Hepatocyte (in vitro differentiated cells): ENCODE measurements around the gene KNSTRN. TPM values are rescaled to one million over a fixed set of nuclear protein-coding genes. Genes with fewer than 3 reads are reported as not detected.

Source experiments
- DNase-seq: peaks from one replicate; pipeline ENCODE4 v3.0.0-alpha.2; 2016; ENCODE audit warnings: low spot score
- H2AFZ ChIP-seq: fragments of 200-600 bp; sonication (generic); 2 replicates; pipeline ENCODE4 v1.6.0; 2016; ENCODE audit warnings: antibody characterized with exemption, mild to moderate bottlenecking
- H3K27ac ChIP-seq: fragments of 200-600 bp; sonication (generic); 2 replicates; pipeline ENCODE4 v1.5.1; 2016; ENCODE audit warnings: mild to moderate bottlenecking
- H3K27me3 ChIP-seq: fragments of 200-600 bp; sonication (generic); 2 replicates; pipeline ENCODE4 v1.6.1; 2016
- H3K36me3 ChIP-seq: fragments of 200-600 bp; sonication (generic); replicated peaks from 2 replicates; pipeline ENCODE4 v1.5.1; 2016; ENCODE audit warnings: low read depth; ENCODE audit not compliant: insufficient read depth
- H3K4me1 ChIP-seq: fragments of 200-600 bp; sonication (generic); 2 replicates; pipeline ENCODE4 v1.5.1; 2016; ENCODE audit warnings: mild to moderate bottlenecking, moderate library complexity; ENCODE audit not compliant: insufficient read depth
- H3K4me2 ChIP-seq: fragments of 200-600 bp; sonication (generic); 2 replicates; pipeline ENCODE4 v1.6.0; 2016
- H3K4me3 ChIP-seq: fragments of 200-600 bp; sonication (generic); 2 replicates; pipeline ENCODE4 v1.5.1; 2016; ENCODE audit warnings: mild to moderate bottlenecking
- H3K79me2 ChIP-seq: fragments of 200-600 bp; sonication (generic); 2 replicates; pipeline ENCODE4 v1.6.0; 2017; ENCODE audit warnings: mild to moderate bottlenecking
- H3K9me2 ChIP-seq: fragments of 200-600 bp; sonication (generic); replicated peaks from 2 replicates; pipeline ENCODE4 v1.6.0; 2017; ENCODE audit warnings: mild to moderate bottlenecking; ENCODE audit not compliant: insufficient read depth
- H3K9me3 ChIP-seq: fragments of 200-600 bp; sonication (generic); 2 replicates; pipeline ENCODE4 v1.5.1; 2016; ENCODE audit warnings: low read depth, mild to moderate bottlenecking
- H4K20me1 ChIP-seq: fragments of 200-600 bp; sonication (generic); 2 replicates; pipeline ENCODE4 v1.6.0; 2016; ENCODE audit warnings: mild to moderate bottlenecking; ENCODE audit not compliant: insufficient read depth, poor library complexity, severe bottlenecking
- EZH2 ChIP-seq: fragments of 200-600 bp; sonication (generic); IDR thresholded peaks from 2 replicates; pipeline ENCODE4 v1.6.1; 2016; ENCODE audit warnings: antibody characterized with exemption, mild to moderate bottlenecking, borderline replicate concordance
- EZH2phosphoT487 ChIP-seq: fragments of 200-600 bp; sonication (generic); IDR thresholded peaks from one replicate; pipeline ENCODE4 v1.6.1; 2018; ENCODE audit warnings: antibody characterized with exemption, mild to moderate bottlenecking, low read depth, moderate library complexity; ENCODE audit not compliant: unreplicated experiment, severe bottlenecking
- WGBS: methylation state at CpG from one replicate; pipeline ENCODE4 v1.1.6; 2016; ENCODE audit warnings: low lambda C conversion rate; ENCODE audit errors: missing lambda C conversion rate; 5-methylcytosine and 5-hydroxymethylcytosine counted together
- polyA plus RNA-seq: library from polyadenylated mRNA; unstranded; fragments of >200 nt; fragmentation: Nextera tagmentation; extraction: Ambion mirVana; gene quantifications from 2 replicates; pipeline ENCODE4 v1.2.1, GENCODE V29; 2016
- total RNA-seq: library from RNA; depleted of rRNA; stranded (reverse); fragments of >200 nt; gene quantifications from 2 replicates; pipeline ENCODE4 v1.2.3, GENCODE V29; 2014
- TF ChIP-seq, protein P1 (sequence below): fragments of 200-600 bp; sonication (generic); IDR thresholded peaks from 2 replicates; pipeline ENCODE4 v1.5.1; 2016; ENCODE audit warnings: antibody characterized with exemption, mild to moderate bottlenecking; ENCODE audit not compliant: poor library complexity

The KNSTRN gene, protein sequence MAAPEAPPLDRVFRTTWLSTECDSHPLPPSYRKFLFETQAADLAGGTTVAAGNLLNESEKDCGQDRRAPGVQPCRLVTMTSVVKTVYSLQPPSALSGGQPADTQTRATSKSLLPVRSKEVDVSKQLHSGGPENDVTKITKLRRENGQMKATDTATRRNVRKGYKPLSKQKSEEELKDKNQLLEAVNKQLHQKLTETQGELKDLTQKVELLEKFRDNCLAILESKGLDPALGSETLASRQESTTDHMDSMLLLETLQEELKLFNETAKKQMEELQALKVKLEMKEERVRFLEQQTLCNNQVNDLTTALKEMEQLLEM
- 22.9 and 24.0 TPM in 2 replicates for total RNA-seq
- 14.0 and 14.9 TPM in 2 replicates for polyA plus RNA-seq

DNA sequence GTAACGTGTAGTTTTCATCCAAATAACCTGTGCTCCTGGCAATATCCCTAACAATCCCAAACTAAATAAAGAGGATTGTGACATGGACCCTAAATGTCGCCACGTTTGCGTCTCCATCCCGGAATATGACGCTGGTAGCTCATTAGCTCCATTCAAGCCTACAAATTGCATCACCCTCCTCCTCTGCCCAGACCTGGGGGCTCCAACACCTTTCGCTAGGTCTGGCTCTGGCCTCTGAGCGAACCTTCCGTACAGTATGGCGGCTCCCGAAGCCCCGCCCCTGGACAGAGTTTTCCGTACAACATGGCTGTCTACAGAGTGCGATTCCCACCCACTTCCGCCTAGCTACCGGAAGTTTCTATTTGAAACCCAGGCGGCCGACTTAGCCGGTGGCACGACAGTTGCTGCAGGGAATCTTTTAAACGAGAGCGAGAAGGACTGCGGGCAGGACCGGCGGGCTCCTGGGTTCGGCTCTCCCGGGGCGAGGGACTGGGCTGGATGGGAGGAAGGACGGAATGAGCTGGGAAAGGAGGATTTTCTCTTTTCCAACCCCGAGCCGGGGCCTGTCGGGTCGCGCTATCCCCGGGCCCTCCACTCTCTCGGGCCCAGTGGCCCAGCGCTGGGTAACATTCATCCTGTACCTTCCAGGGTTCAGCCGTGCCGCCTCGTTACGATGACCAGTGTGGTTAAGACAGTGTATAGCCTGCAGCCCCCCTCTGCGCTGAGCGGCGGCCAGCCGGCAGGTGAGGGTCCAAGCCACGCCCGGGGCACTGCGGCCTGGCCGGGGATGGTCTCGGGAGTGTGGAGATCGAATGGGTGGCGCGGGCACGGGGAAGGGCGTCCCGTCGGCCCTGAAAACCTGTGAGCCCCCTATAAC, at the start of gene KNSTRN:
Gene KNSTRN, plus strand, starts transcription at position 142 of the 877 bp plus-strand sequence. Its CDS starts 115 bp downstream, at position 257.
- Histone ChIP-seq H3K79me2 (peaks cover 30% of the 10 kb centered on the region), H4K20me1 (no peaks in the 10 kb centered on the region), H3K9me3 (no peaks in the 10 kb centered on the region), H3K4me2 (peak within 1 kb of the TSS; percentile 86), H3K4me3 (peak within 1 kb of the TSS; percentile 30), H3K27ac (peak within 1 kb of the TSS; percentile 35), H2AFZ (peak within 1 kb of the TSS; percentile 80), H3K27me3 (no peaks in the 10 kb centered on the region), H3K4me1 (no peaks in the 10 kb centered on the region), H3K36me3 (no peaks in the 10 kb centered on the region), H3K9me2 (no peaks in the 10 kb centered on the region)
- DNase-seq: peak; percentile 96
- WGBS: 4% methylated on average over 57 of the region's 57 CpGs
- TF ChIP-seq, protein P1, sequence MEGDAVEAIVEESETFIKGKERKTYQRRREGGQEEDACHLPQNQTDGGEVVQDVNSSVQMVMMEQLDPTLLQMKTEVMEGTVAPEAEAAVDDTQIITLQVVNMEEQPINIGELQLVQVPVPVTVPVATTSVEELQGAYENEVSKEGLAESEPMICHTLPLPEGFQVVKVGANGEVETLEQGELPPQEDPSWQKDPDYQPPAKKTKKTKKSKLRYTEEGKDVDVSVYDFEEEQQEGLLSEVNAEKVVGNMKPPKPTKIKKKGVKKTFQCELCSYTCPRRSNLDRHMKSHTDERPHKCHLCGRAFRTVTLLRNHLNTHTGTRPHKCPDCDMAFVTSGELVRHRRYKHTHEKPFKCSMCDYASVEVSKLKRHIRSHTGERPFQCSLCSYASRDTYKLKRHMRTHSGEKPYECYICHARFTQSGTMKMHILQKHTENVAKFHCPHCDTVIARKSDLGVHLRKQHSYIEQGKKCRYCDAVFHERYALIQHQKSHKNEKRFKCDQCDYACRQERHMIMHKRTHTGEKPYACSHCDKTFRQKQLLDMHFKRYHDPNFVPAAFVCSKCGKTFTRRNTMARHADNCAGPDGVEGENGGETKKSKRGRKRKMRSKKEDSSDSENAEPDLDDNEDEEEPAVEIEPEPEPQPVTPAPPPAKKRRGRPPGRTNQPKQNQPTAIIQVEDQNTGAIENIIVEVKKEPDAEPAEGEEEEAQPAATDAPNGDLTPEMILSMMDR: no peak
- TF ChIP-seq EZH2phosphoT487: no peak
- TF ChIP-seq EZH2: no peak

DNA sequence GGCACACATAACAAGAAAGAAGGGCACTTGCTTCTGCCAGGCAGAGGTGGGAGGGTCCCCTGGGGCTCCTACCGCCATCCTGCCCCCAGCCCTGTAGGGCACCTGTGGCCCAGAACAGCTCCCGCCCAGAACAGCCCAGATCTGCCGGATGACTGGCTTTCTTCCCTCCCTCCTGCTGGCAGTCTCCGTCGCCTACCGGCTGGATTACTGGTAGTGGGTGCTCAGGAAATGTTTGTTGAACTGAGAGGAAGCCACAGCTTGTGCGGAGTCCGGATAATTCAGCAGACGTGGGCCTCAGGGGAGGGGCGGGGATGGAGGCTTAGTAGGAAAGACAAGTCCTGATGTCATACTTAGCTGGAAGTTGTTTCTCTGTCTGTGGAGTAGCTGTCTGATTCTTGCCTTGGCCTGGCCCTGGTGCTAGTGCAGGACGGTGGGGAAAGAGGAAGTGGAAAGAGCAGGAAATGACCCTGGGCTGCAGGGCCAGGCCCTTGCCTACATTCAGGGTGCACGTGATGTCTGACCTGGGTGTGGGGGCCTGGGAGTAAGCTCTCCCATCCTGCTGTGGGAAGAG, 48.5 kb upstream of the KNSTRN start:
- Histone ChIP-seq H4K20me1 (no peaks in the 10 kb centered on the region), H3K79me2 (no peaks in the 10 kb centered on the region), H3K36me3 (no peaks in the 10 kb centered on the region), H3K4me3 (no peak overlapping the region), H3K4me2 (peak overlapping the region; percentile 49), H2AFZ (no peak overlapping the region), H3K9me2 (no peaks in the 10 kb centered on the region), H3K4me1 (peaks cover 33% of the 10 kb centered on the region), H3K27ac (peak overlapping the region; percentile 85), H3K27me3 (no peaks in the 10 kb centered on the region), H3K9me3 (no peaks in the 10 kb centered on the region)
- WGBS: 38% methylated on average over 12 of the region's 12 CpGs
- peak; percentile 75 for DNase-seq
- TF ChIP-seq EZH2phosphoT487 (no peak), EZH2 (no peak)
- TF ChIP-seq, protein P1: no peak

DNA sequence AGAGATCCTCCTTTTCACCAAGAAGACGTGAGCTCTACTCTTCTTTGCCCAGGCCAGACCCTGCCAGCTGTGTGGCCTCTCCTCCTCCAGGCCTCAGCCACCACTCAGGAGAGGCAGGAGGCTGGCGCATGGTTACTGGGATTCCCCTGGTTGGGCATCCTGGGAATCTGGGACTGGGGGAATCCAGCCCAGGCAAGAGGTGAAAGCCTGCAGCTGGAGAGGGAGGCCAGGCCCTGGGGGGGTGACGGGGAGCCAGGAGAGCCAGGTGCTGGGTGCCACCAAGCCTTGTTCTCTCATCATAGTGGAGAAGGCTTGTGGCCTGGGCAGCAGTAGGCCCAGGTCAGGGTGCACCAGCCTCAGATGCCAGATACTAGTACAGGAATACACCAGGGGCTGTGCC, 48.0 kb upstream of the KNSTRN start:
- Histone ChIP-seq H3K9me3 (no peaks in the 10 kb centered on the region), H3K4me2 (no peak overlapping the region), H3K27me3 (no peaks in the 10 kb centered on the region), H2AFZ (no peak overlapping the region), H4K20me1 (no peaks in the 10 kb centered on the region), H3K4me1 (peaks cover 35% of the 10 kb centered on the region), H3K36me3 (no peaks in the 10 kb centered on the region), H3K9me2 (no peaks in the 10 kb centered on the region), H3K27ac (peak overlapping the region; percentile 85), H3K4me3 (no peak overlapping the region), H3K79me2 (no peaks in the 10 kb centered on the region)
- TF ChIP-seq EZH2 (no peak), EZH2phosphoT487 (no peak)
- TF ChIP-seq, protein P1: no peak
- DNase-seq: no peak
- WGBS: 87% methylated on average over 3 of the region's 3 CpGs
